Muscle layer of duodenum (tissue), 2 donors: ENCODE measurements around the gene PRDM15.

ENCODE experiments used
- H3K27ac ChIP-seq: one replicate; pipeline ENCODE4 v1.7.0; 2013; ENCODE audit warnings: mild to moderate bottlenecking, low read length
- H3K27me3 ChIP-seq: one replicate; pipeline ENCODE4 v1.7.0; 2013; ENCODE audit warnings: low read depth, mild to moderate bottlenecking, control low read depth, low read length
- H3K36me3 ChIP-seq, 2 donors: one replicate each; pipeline ENCODE4 v1.7.0; 2013; ENCODE audit warnings: low read length in 2 of 2, control low read depth in 1 of 2, mild to moderate bottlenecking in 1 of 2; ENCODE audit not compliant: insufficient read depth in 2 of 2, control insufficient read depth in 1 of 2
- H3K4me1 ChIP-seq, 2 donors: one replicate each; pipeline ENCODE4 v1.7.0; 2013; ENCODE audit warnings: low read length in 2 of 2, mild to moderate bottlenecking in 2 of 2, control low read depth in 1 of 2, moderate library complexity in 1 of 2; ENCODE audit not compliant: insufficient read depth in 2 of 2, control insufficient read depth in 1 of 2
- H3K4me3 ChIP-seq, 2 donors: one replicate each; pipeline ENCODE4 v1.7.0; 2013; ENCODE audit warnings: low read length in 2 of 2, low read depth in 1 of 2, mild to moderate bottlenecking in 1 of 2
- H3K9me3 ChIP-seq, 2 donors: one replicate each; pipeline ENCODE4 v1.7.0; 2013; ENCODE audit warnings: low read length in 2 of 2, control low read depth in 1 of 2, mild to moderate bottlenecking in 1 of 2; ENCODE audit not compliant: control insufficient read depth in 1 of 2
- donor health status: healthy.

PRDM15 gene

DNA sequence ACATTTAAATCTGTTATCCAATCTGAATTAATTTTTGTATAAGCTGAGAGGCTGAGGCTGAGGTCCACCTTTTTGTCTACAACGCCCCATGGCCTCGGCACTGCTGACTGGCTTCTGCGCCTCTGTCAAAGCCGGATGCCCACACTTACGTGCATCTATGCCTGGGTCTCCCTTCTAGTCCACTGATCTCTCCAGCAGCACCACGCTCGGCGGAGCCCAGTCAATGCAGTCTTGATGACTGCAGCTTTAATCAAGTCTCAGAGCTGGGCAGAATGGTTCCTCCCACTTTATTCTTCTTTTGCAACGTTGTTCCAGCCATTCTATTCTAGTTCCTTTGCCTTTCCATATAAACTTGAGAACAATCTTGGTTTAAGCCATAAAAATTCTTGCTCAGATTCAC lies 9.4 kb downstream of the PRDM15 start:
- no peaks in the 10 kb centered on the region for H3K4me1 ChIP-seq
- H3K9me3 ChIP-seq = no peaks in the 10 kb centered on the region
- no peak overlapping the region for H3K4me3 ChIP-seq
- H3K36me3 ChIP-seq = no peaks in the 10 kb centered on the region
- no peak overlapping the region for H3K27ac ChIP-seq
- H3K27me3 ChIP-seq = no peaks in the 10 kb centered on the region

DNA sequence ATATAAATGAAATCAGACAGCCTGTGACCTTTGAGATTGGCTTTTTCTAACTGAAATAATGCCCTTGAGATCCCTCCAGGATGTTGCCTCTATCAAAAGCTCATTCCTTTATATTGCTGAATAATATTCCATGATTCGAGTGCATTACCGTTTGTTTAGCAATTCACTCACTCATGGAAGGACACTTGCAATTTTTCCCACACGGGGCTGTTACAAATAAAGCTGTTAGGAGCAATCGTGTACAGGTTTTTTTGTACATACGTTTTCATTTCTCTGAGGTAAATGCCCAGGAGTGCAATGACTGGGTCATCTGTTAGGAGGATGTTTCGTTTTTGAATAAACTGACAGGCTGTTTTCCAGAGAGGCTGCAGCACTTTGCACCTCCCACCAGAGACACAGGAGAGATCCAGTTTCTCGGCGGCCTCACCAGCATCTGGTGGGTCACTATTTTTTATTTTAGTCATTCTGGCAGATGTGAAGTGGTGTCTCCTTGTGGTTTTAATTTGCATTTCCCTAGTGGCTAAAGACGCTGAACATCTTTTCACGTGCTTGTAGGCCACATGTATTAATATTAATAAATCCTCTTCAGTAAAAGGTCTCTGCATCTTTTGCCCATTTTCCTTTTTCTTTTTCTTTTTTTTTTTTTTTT lies 11.0 kb downstream of the PRDM15 start:
- Histone ChIP-seq H3K9me3 (no peaks in the 10 kb centered on the region), H3K27ac (no peak overlapping the region), H3K4me3 (no peak overlapping the region), H3K36me3 (no peaks in the 10 kb centered on the region), H3K4me1 (peaks cover 0 to 3% of the 10 kb centered on the region in 2 donors), H3K27me3 (no peaks in the 10 kb centered on the region)

DNA sequence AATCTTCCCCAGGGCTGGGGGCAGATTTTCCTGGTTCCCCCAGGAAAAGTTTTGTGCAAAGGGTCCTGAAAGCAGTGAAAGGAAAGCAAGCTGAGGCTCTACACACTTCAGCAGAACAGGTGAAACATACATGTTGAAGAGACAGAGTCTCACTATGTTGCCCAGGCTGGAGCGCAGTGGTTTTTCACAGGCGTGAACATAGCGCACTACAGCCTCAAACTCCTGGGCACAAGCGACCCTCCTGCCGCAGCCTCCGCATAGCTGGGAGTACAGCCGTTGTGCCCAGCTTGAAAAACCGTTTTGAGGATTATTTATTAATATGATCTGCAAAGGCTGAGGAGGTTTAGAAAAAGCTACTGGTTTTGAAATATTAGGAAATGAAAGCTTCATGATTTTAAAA lies 11.8 kb downstream of the PRDM15 start:
- Histone ChIP-seq H3K27ac (no peak overlapping the region), H3K4me3 (no peak overlapping the region), H3K27me3 (no peaks in the 10 kb centered on the region), H3K36me3 (no peaks in the 10 kb centered on the region), H3K9me3 (no peaks in the 10 kb centered on the region), H3K4me1 (peaks cover 0 to 5% of the 10 kb centered on the region in 2 donors)

DNA sequence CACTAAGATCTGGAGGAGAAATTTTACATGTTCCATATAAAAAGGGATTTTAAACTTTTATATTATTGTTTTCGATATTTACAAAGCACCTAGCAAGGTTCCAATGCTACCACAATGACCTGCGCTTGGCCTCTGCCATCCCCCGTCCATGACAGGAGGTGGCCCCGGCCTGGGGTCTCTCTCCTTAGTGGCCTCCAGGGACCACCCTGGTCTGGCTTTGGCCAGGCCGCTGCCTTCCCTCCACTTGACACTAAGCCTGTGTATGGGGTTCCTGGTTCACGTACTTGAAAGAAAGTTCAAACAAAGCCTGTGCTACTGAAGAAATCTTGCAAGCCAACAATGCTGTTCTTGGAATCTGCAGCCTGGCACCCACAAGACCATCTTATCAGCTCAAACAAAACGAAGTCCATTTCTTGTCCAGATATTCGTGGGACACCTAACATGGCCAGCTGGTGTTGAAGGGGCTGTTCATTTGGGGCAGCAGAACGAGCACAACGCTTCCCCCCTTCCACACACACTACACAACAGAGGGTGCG lies 12.8 kb downstream of the PRDM15 start:
- Histone ChIP-seq H3K9me3 (no peaks in the 10 kb centered on the region), H3K4me3 (no peak overlapping the region), H3K27me3 (no peaks in the 10 kb centered on the region), H3K27ac (no peak overlapping the region), H3K36me3 (no peaks in the 10 kb centered on the region), H3K4me1 (peaks cover 0 to 5% of the 10 kb centered on the region in 2 donors)

DNA sequence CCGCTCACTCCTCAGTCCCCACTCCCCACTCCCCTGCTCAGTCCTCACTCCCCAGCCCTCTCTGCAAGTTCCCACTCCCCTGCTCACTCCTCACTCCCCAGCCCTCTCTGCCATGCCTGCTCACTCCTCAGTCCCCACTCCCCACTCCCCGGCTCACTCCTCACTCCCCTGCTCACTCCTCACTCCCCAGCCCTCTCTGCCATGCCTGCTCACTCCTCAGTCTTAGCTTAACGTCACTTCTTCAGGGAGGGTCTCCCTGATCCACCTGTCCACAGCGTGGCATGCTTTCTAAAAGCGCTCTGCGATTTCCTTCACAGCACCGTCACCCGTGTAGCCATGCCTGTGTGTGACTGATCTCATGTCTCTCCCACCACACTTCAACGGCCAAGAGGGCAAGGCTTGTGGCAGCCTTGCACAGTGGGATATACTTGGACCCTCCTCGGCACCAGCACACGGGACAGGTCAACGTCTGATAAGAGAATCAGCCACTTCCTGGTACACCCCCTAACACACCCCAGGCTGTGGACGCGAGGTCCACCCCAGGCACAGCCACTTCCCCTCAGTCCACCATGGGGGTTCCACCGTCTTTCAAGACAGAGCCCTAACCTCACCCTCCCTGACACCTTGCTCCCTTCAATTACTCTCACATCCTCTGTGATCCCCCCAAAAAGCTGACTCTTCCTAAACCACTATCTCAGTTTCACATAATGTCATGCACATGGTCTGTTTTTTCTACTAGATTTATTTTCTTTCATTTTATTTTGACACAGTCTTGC lies 14.0 kb downstream of the PRDM15 start:
- no peaks in the 10 kb centered on the region for H3K27me3 ChIP-seq
- H3K36me3 ChIP-seq = no peaks in the 10 kb centered on the region
- H3K4me1 ChIP-seq = peaks cover 0 to 5% of the 10 kb centered on the region in 2 donors
- no peak overlapping the region for H3K4me3 ChIP-seq
- H3K9me3 ChIP-seq = no peaks in the 10 kb centered on the region
- H3K27ac ChIP-seq = no peak overlapping the region

DNA sequence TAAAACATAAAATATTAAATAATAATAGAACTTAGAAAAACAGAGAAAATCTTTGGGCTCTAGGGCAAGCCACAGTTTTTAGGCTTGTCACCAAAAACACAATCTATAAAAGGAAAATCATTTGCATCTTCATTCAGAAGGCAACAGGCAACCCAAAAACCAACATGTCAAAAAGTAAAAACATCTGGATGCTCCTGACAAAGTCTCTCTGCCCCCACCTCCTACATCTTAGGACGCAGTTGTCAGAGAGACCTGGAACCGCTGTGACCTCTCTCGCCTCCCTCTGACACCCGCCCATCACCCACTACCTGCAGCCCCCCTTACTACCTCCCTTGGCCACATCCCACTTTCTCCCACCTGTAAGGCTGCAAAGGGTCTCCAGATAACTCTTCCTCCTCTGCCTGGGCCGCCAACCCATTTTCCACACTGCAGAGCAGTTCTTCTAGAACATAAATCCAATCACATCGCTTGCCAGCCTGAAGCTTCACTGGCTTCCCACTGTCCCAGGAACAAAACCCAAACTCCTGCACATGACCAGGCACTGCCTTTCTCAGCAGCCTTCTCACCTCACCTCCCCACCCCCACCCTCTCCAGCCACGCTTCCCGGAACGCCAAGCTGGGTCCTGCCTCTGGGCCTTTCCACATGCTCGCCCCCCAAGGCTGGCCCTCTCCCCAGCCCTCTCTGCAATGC lies 14.7 kb downstream of the PRDM15 start:
- Histone ChIP-seq H3K27ac (no peak overlapping the region), H3K9me3 (no peaks in the 10 kb centered on the region), H3K27me3 (no peaks in the 10 kb centered on the region), H3K4me3 (no peak overlapping the region), H3K36me3 (peaks cover 0 to 4% of the 10 kb centered on the region in 2 donors), H3K4me1 (peaks cover 0 to 5% of the 10 kb centered on the region in 2 donors)

DNA sequence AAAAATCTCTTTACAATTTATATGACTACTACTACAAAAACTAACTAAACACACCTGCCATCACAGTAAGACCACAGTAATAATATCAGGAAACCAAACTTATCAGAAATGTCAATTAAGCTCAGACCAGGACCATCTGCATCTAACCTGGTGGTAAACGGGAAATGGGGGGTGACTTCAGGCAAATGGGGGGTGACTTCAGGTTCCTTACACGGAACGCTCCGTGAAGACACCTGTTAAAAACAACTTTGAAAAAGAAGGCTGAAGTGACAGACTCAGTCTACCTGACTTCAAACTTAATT lies 15.8 kb downstream of the PRDM15 start:
- peaks cover 0 to 5% of the 10 kb centered on the region in 2 donors for H3K4me1 ChIP-seq

DNA sequence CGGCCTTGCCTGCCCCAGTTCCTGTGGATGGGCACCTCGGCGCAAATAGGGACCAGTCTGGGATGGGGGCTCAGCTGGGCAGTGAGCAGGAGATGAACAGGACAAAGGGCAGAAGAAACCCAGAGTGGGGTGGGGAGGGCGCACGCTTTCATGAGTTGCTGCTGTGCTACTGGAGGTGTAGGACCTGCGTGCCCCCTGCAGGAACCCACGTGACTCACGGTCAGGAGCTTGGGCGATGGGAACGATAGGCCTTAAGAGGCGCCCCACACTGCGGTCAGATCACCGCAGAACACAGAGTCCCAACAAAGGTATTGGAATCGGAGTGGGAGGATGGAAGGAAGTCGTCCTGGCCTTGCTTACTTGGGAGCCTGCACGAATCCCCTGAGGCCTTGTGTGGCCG lies 17.2 kb downstream of the PRDM15 start:
- Histone ChIP-seq H3K4me1 (peaks cover 0 to 5% of the 10 kb centered on the region in 2 donors), H3K27me3 (no peaks in the 10 kb centered on the region), H3K9me3 (no peaks in the 10 kb centered on the region), H3K4me3 (no peak overlapping the region), H3K27ac (no peak overlapping the region), H3K36me3 (peaks cover 6 to 20% of the 10 kb centered on the region in 2 donors)

More for the DNA sequence above, 15.8 kb downstream of the PRDM15 start:
- Histone ChIP-seq H3K36me3 (peaks cover 0 to 11% of the 10 kb centered on the region in 2 donors), H3K27me3 (no peaks in the 10 kb centered on the region), H3K4me3 (no peak overlapping the region), H3K27ac (no peak overlapping the region), H3K9me3 (no peaks in the 10 kb centered on the region)

DNA sequence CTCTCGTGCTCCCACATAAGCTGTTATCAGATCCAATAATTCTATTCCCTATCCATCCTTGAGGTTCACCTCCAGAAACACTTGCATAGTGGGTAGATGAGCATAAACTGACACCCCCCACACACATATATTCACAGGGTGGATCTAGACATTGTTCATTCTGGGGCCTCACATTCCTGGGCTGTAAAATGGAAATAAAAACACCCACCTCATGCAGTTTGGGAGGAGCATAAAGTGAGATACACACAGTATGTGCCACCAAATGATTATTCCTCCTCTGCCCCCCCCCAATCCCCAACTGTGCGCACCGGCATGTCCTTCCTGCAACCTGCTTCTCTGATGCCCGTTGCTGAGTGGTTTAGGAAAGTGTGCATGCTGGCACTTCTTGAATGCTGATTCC lies 17.9 kb downstream of the PRDM15 start:
- no peaks in the 10 kb centered on the region for H3K9me3 ChIP-seq
- H3K27ac ChIP-seq = no peak overlapping the region
- H3K4me1 ChIP-seq = peaks cover 0 to 5% of the 10 kb centered on the region in 2 donors
- no peak overlapping the region for H3K4me3 ChIP-seq
- peaks cover 13 to 26% of the 10 kb centered on the region in 2 donors for H3K36me3 ChIP-seq
- no peaks in the 10 kb centered on the region for H3K27me3 ChIP-seq

DNA sequence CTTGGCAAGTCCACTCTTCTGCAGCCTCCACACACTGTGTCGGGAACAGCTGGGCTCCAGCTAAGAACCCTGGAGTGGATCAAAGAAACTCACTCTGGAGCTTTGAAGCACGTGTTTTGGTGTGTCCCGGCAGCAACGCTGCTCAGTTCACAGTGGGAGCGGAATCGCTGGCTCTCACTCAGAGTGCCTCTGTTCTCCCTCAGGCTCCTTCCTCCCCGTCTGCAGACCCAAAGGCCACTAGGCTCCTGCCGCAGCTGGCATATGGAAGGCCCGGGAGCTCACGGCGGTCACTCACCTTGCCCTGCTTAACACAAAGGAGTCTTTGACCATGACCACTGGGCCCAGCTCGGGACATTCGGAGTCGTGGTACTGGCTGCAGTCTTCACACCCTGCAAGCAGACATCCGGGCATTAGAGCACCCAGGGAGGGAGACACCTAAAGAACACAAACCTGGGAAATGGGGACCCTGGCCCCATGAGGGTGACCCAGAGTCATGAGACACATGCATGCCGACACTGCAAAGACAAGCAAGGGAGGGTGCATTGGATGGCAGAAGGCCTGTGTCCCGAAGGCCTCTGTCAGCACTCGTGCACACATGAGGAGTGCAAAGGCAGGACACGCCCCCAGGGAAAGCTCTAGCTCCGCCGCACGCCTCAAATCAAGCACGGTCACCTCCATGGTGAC lies 19.7 kb downstream of the PRDM15 start:
- no peak overlapping the region for H3K4me3 ChIP-seq
- H3K27ac ChIP-seq = no peak overlapping the region
- H3K9me3 ChIP-seq = no peaks in the 10 kb centered on the region
- H3K36me3 ChIP-seq = peaks cover 15 to 34% of the 10 kb centered on the region in 2 donors
- H3K4me1 ChIP-seq = peaks cover 0 to 5% of the 10 kb centered on the region in 2 donors
- H3K27me3 ChIP-seq = no peaks in the 10 kb centered on the region
